Endothelial cell of umbilical vein (primary cell): ENCODE data around the gene ITSN2. TPM values are rescaled to one million over a fixed set of nuclear protein-coding genes. Genes with fewer than 3 reads are reported as not detected.
A peak's percentile ranks its signal among the peaks of the same experiment; 100 is the strongest.

Experiments used
- BruUV-seq: library from RNA; stranded (reverse); fragments of 400-500 nt; replicated peaks from 2 replicates; lab custom pipeline; 2021; lab: Mats Ljungman, UMichigan
- CTCF ChIA-PET: fragments of 300-600, 350-600 bp; sonication (Branson Sonifier 250); formaldehyde crosslinking; loops from one replicate; lab custom pipeline; 2021; ENCODE audit warnings: antibody characterized with exemption, inconsistent platforms; lab: Charles Lee
- POLR2A ChIA-PET: fragments of 300-600, 350-600 bp; sonication (Branson Sonifier 250); formaldehyde crosslinking; loops from one replicate; lab custom pipeline; 2021; ENCODE audit warnings: antibody characterized with exemption, inconsistent platforms; lab: Charles Lee
- DNase-seq: peaks from one replicate; pipeline ENCODE4 v3.0.0-alpha.2; 2011; ENCODE audit warnings: low read depth, low spot score
- FAIRE-seq: peaks from 2 replicates; lab custom pipeline; 2011; peaks lifted over from hg19 to GRCh38; lab: Jason Lieb, UNC
- H2AFZ ChIP-seq: 2 replicates; pipeline ENCODE4 v1.6.0; 2012; ENCODE audit warnings: low read depth, low read length, control low read depth, inconsistent platforms
- H3K27ac ChIP-seq: 2 replicates; pipeline ENCODE4 v1.5.1; 2011; ENCODE audit warnings: low read depth, mild to moderate bottlenecking, control low read depth, low read length, moderate library complexity; ENCODE audit not compliant: insufficient read depth
- H3K27me3 ChIP-seq, 2 experiments: 2 replicates each; pipeline versions ENCODE4 v1.6.0 to v1.6.1; 2011; ENCODE audit warnings: low read length in 2 of 2, mixed read lengths in 1 of 2; ENCODE audit not compliant: control insufficient read depth in 2 of 2, insufficient read depth in 2 of 2
- H3K36me3 ChIP-seq, 2 experiments: 2 replicates in 1 of 2; 3 replicates in 1 of 2; pipeline ENCODE4 v1.5.1; 2011; ENCODE audit warnings: low read length in 2 of 2, mild to moderate bottlenecking in 1 of 2, moderate library complexity in 1 of 2; ENCODE audit not compliant: control insufficient read depth in 2 of 2, insufficient read depth in 2 of 2; ENCODE audit errors: extremely low read depth in 1 of 2
- H3K4me1 ChIP-seq: 3 replicates; pipeline ENCODE4 v1.5.1; 2011; ENCODE audit warnings: mild to moderate bottlenecking, low read length; ENCODE audit not compliant: control insufficient read depth, insufficient read depth; ENCODE audit errors: extremely low read depth
- H3K4me2 ChIP-seq: 2 replicates; pipeline ENCODE4 v1.6.1; 2011; ENCODE audit warnings: low read length, control low read depth, mixed read lengths; ENCODE audit not compliant: insufficient read depth
- H3K4me3 ChIP-seq, 3 experiments: fragments of 200-600 bp in 1 of 3; sonication (generic), shearing (Covaris generic) in 1 of 3; replicated peaks in 1 of 3; 2 replicates each; pipeline ENCODE4 v1.5.1; 2011 to 2016; ENCODE audit warnings: control low read depth in 3 of 3, low read length in 3 of 3, mild to moderate bottlenecking in 2 of 3, inconsistent platforms in 1 of 3, low read depth in 1 of 3, moderate library complexity in 1 of 3; ENCODE audit not compliant: insufficient read depth in 1 of 3
- H3K79me2 ChIP-seq: 2 replicates; pipeline ENCODE4 v1.6.0; 2012; ENCODE audit warnings: low read length, inconsistent platforms; ENCODE audit not compliant: control insufficient read depth, insufficient read depth
- H3K9ac ChIP-seq: replicated peaks from 2 replicates; pipeline ENCODE3; 2011; ENCODE audit warnings: low read length, control low read depth; ENCODE audit not compliant: insufficient read depth; ENCODE audit errors: extremely low read depth
- H3K9me1 ChIP-seq: replicated peaks from 3 replicates; pipeline ENCODE4 v1.6.0; 2011; ENCODE audit warnings: mild to moderate bottlenecking, low read length; ENCODE audit not compliant: control insufficient read depth, insufficient read depth; ENCODE audit errors: extremely low read depth
- H3K9me3 ChIP-seq: replicated peaks from 2 replicates; pipeline ENCODE4 v1.5.1; 2012; ENCODE audit warnings: low read length, inconsistent platforms; ENCODE audit not compliant: control insufficient read depth, insufficient read depth
- H4K20me1 ChIP-seq: replicated peaks from 2 replicates; pipeline ENCODE3; 2011; ENCODE audit warnings: mild to moderate bottlenecking, low read length; ENCODE audit not compliant: control insufficient read depth, insufficient read depth; ENCODE audit errors: extremely low read depth
- EZH2 ChIP-seq: IDR thresholded peaks from 2 replicates; pipeline ENCODE4 v1.6.1; 2012; ENCODE audit warnings: borderline replicate concordance, low read depth, mild to moderate bottlenecking, moderate library complexity, low read length, inconsistent platforms; ENCODE audit not compliant: severe bottlenecking
- FOS ChIP-seq: IDR thresholded peaks from 2 replicates; pipeline ENCODE4 v1.6.1; 2011; ENCODE audit warnings: mild to moderate bottlenecking, low read length, moderate library complexity, borderline replicate concordance; ENCODE audit not compliant: insufficient read depth
- GATA2 ChIP-seq: IDR thresholded peaks from 2 replicates; pipeline ENCODE4 v1.7.0; 2011; ENCODE audit warnings: low read depth, mild to moderate bottlenecking, moderate library complexity, mixed read lengths, low read length; ENCODE audit not compliant: insufficient read length, insufficient read depth
- JUN ChIP-seq: IDR thresholded peaks from 2 replicates; pipeline ENCODE4 v1.6.1; 2011; ENCODE audit warnings: borderline replicate concordance, low read depth; ENCODE audit not compliant: insufficient read length, insufficient read depth
- MAX ChIP-seq: IDR thresholded peaks from 2 replicates; pipeline ENCODE4 v1.6.1; 2011; ENCODE audit not compliant: insufficient read depth, insufficient read length
- MYC ChIP-seq: IDR thresholded peaks from one replicate; pipeline ENCODE4 v1.6.1; 2011; ENCODE audit warnings: mild to moderate bottlenecking, low read depth, low read length
- POLR2A ChIP-seq: IDR thresholded peaks from 2 replicates; pipeline ENCODE4 v1.6.1; 2012; ENCODE audit warnings: low read depth, mild to moderate bottlenecking, control low read depth, low read length
- POLR2AphosphoS5 ChIP-seq: IDR thresholded peaks from 2 replicates; pipeline ENCODE4 v1.6.1; 2012; ENCODE audit warnings: low read depth, mild to moderate bottlenecking, control low read depth, low read length, moderate library complexity; ENCODE audit not compliant: insufficient read depth
- dilution Hi-C: fragments of 300-500 bp; cut with MboI; formaldehyde crosslinking; loops from one replicate; pipeline ENCODE4 v1.15.0; 2019; ENCODE audit warnings: low sequenced_read_pairs; ENCODE audit not compliant: extremely low pct_ligation_motif_present
- intact Hi-C: fragments of 100-400 bp; cut with micrococcal nuclease; formaldehyde crosslinking; loops from one replicate; pipeline ENCODE4 v1.10.0; 2022
- polyA plus RNA-seq, 4 experiments: library from polyadenylated mRNA; depleted of rRNA in 3 of 4; stranded (reverse) in 3 of 4; unstranded in 1 of 4; fragments of >200 nt; gene quantifications; 2 replicates each; pipeline versions ENCODE4 v1.2.1 to v1.2.3, GENCODE V29; 2011 to 2012; ENCODE audit warnings: missing spikeins in 1 of 4
- total RNA-seq: library from RNA; stranded (reverse); gene quantifications from 2 replicates; pipeline ENCODE4 v1.2.3, GENCODE V29; 2021
- TF ChIP-seq, protein P1 (sequence below), 2 donors: IDR thresholded peaks; 1 replicate in 1 of 2; 2 replicates in 1 of 2; pipeline ENCODE4 v1.5.1; 2011; ENCODE audit warnings: low read length in 2 of 2, mild to moderate bottlenecking in 2 of 2, moderate library complexity in 2 of 2, control low read depth in 1 of 2, inconsistent platforms in 1 of 2, low read depth in 1 of 2; ENCODE audit not compliant: insufficient read depth in 1 of 2; ENCODE audit errors: extremely low read depth in 1 of 2

ITSN2 gene
- total and polyA plus RNA-seq, 2 donors (not counting 3 experiments of a cell fraction or from before 2014, with no cell fraction given): 30.5 to 56.8 TPM

GRCh38 chr2:24328010-24328409 lies 32.3 kb downstream of the ITSN2 start:
- H3K4me2 ChIP-seq: no peak overlapping the region

More at GRCh38 chr2:24328010-24328409, 32.3 kb downstream of the ITSN2 start:
- Histone ChIP-seq H3K27me3 (no peaks in the 10 kb centered on the region), H2AFZ (no peak overlapping the region), H3K9ac (no peak overlapping the region), H3K79me2 (peaks cover 29% of the 10 kb centered on the region), H3K9me3 (no peaks in the 10 kb centered on the region), H3K4me1 (peaks cover 21% of the 10 kb centered on the region), H3K27ac (no peak overlapping the region), H3K36me3 (no peaks in the 10 kb centered on the region), H3K4me3 (no peak overlapping the region), H4K20me1 (no peaks in the 10 kb centered on the region), H3K9me1 (no peaks in the 10 kb centered on the region)
- POLR2A ChIA-PET: no interaction called here
- FAIRE-seq: no peak
- TF ChIP-seq MAX: no peak
- TF ChIP-seq JUN: no peak
- no peak for TF ChIP-seq POLR2A
- no peak for TF ChIP-seq MYC
- TF ChIP-seq, protein P1, sequence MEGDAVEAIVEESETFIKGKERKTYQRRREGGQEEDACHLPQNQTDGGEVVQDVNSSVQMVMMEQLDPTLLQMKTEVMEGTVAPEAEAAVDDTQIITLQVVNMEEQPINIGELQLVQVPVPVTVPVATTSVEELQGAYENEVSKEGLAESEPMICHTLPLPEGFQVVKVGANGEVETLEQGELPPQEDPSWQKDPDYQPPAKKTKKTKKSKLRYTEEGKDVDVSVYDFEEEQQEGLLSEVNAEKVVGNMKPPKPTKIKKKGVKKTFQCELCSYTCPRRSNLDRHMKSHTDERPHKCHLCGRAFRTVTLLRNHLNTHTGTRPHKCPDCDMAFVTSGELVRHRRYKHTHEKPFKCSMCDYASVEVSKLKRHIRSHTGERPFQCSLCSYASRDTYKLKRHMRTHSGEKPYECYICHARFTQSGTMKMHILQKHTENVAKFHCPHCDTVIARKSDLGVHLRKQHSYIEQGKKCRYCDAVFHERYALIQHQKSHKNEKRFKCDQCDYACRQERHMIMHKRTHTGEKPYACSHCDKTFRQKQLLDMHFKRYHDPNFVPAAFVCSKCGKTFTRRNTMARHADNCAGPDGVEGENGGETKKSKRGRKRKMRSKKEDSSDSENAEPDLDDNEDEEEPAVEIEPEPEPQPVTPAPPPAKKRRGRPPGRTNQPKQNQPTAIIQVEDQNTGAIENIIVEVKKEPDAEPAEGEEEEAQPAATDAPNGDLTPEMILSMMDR (IDR thresholded peaks at IDR 0.05; ENCODE audit: extremely low read depth in 1 of 2, insufficient read depth in 1 of 2, low read depth in 1 of 2, low read length in 2 of 2): no peak
- no peak for TF ChIP-seq POLR2AphosphoS5
- no peak for TF ChIP-seq EZH2
- no peak for TF ChIP-seq GATA2
- TF ChIP-seq FOS: no peak
- DNase-seq: peak; percentile 31
- intact Hi-C loops (no loop called here), dilution Hi-C loops (no loop called here)
- no TSS peak for BruUV-seq
- CTCF ChIA-PET: interaction anchor here (0.8 to 0.9 kb wide), 4 partner anchors 43 to 893 kb away, joined by 3 read pairs; no protein-coding TSS in a partner anchor
